ENCODE data around the gene FSCN2.

- TF ChIP-seq CTCF (IDR thresholded peaks at IDR 0.05) (no peak), POLR2A (IDR thresholded peaks at IDR 0.05) (no peak), POLR2AphosphoS5 (IDR thresholded peaks at IDR 0.05) (no peak)
Observed at GRCh38 chr17:81518113-81518784, 9.9 kb upstream of the FSCN2 start.

Data from breast epithelium (tissue), 3 donors.